Stimulated activated CD4-positive, alpha-beta T cell treated with anti-CD3 and anti-CD28 coated beads, Interleukin-4, amount 100 ng/mL, for 1 hour (primary cell): Measurements from ENCODE around the gene KLHL3.
"Not testable (repeated sequence)": the region's sequence is repeated elsewhere in the genome, so short reads cannot be mapped to it uniquely, and the experiment has no call there.

Source experiments
- DNase-seq: peaks from one replicate; pipeline ENCODE4 v3.0.0-alpha.2; 2020

Gene KLHL3, protein sequence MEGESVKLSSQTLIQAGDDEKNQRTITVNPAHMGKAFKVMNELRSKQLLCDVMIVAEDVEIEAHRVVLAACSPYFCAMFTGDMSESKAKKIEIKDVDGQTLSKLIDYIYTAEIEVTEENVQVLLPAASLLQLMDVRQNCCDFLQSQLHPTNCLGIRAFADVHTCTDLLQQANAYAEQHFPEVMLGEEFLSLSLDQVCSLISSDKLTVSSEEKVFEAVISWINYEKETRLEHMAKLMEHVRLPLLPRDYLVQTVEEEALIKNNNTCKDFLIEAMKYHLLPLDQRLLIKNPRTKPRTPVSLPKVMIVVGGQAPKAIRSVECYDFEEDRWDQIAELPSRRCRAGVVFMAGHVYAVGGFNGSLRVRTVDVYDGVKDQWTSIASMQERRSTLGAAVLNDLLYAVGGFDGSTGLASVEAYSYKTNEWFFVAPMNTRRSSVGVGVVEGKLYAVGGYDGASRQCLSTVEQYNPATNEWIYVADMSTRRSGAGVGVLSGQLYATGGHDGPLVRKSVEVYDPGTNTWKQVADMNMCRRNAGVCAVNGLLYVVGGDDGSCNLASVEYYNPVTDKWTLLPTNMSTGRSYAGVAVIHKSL

DNA sequence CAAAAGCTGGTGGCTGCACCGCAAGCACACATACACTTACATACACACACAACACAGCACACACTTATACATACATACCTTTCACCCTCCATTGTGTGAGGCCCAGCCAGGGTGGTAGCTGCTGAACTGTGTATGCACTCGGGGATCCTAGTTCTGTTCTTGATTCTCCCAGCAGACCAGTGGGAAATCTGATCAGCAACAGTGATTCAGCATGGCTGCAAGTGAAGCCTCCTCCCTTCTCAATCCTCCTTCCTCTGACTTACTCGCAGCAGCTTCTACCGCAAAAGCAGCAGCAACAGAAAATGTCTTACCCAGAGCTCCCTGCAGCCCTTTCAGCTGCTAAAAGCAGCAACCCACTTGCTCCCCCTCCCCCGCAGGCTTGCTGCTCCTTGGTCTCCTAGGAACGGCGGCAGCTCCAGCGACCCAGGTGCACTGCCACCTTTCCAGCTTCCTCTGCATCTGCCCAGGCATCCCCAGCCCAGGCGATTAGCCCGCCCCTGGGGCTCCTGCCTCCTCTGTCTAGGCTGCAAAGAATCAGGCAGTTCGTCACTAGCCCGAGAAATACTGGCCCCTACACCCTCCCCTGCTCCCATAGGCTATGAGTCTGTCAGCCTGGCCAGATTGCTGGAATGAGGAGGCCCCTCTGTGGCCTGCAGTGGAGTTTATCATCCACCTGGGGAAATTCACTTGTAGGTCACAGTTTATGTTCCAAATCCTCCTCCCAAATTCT lies at the start of gene KLHL3:
Gene KLHL3 (minus strand): TSS at position 535 of the 730 bp plus-strand sequence. CDS start 443 bp downstream, at position 92.
- DNase-seq = peak; percentile 36

DNA sequence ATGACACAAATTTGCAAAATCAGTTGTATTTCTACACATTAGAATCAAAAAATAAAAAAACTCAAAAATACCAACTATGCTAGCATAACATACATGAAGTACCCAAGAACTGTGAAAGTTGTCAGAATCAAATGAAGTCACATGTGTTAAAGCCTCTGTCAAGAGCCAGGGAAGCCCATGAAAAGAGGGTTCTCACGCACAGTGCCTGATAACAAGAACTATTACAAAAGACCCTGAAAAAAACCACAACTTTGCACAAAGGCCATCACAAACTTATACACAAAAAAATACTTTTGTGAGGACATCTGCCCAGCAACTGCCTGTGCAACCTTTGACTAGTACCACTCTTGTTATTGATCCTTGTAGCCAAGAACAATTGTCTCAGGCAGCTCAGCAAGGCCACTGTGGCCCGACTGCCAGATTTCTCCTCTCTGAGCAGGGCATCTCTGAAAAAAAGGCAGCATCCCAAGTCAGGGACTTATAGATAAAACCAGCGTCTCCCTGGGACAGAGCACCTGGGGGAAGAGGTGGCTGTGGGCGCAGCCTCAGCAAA lies 47.2 kb upstream of the KLHL3 start:
- no peak for DNase-seq

DNA sequence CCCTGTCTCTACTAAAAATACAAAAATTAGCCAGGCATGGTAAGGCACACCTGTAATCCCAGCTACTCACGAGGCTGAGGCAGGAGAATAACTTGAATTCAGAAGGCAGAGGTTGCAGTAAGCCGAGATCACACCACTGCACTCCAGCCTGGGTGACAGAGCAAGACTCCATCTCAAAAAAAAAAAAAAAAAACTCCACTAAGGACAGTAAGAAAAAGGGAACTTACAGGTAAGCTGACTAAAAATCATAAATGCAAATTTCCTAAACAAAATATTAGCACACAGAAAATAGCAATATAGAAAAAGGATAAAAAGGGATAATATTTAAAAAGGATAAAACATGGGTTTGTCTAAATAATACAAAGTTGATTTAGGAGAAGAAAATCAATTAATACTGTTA lies 46.2 kb upstream of the KLHL3 start:
- no peak for DNase-seq

- no peak for DNase-seq
Measured at GRCh38 chr5:137778772-137779564, 43.1 kb upstream of the KLHL3 start.

- DNase-seq = not testable (repeated sequence)
Measured at GRCh38 chr5:137767937-137768336, 32.0 kb upstream of the KLHL3 start.

GRCh38 chr5:137761566-137761965 lies 25.7 kb upstream of the KLHL3 start:
- DNase-seq = no peak

- DNase-seq = no peak
Measured at GRCh38 chr5:137760719-137761516, 25.0 kb upstream of the KLHL3 start.

GRCh38 chr5:137760294-137760693 lies 24.4 kb upstream of the KLHL3 start:
- no peak for DNase-seq

DNA sequence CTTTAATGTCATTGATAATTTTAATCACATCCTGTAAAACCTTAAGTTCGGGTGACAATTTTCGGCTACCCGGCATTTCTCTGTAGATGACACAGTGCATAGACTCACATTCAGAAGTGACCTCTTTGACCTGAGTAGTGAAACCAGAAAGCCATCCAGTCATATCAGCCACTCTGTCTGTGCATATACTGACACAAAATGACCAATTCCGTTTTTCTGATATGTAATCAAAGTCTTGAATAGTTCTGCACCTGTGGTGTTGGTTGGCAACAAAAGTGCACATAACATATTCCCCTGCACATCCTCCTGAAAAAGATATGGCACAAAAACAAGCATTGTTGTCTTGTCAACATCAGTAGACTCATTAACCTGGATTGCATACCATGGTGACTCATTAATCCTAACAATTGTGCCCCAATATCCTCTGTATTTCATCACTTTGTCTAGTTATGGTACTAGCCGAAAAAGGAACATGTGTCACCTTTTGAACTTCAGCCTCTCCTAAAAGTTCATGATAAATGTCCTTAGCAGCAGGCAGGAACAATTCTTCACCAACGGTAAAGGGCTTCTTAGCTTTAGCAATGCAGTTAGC lies 22.9 kb upstream of the KLHL3 start:
- DNase-seq = no peak

- no peak for DNase-seq
Measured at GRCh38 chr5:137758121-137758520, 22.2 kb upstream of the KLHL3 start.

GRCh38 chr5:137757634-137758033 lies 21.7 kb upstream of the KLHL3 start:
- no peak for DNase-seq

GRCh38 chr5:137754961-137755762 lies 19.3 kb upstream of the KLHL3 start:
- DNase-seq = no peak

DNA sequence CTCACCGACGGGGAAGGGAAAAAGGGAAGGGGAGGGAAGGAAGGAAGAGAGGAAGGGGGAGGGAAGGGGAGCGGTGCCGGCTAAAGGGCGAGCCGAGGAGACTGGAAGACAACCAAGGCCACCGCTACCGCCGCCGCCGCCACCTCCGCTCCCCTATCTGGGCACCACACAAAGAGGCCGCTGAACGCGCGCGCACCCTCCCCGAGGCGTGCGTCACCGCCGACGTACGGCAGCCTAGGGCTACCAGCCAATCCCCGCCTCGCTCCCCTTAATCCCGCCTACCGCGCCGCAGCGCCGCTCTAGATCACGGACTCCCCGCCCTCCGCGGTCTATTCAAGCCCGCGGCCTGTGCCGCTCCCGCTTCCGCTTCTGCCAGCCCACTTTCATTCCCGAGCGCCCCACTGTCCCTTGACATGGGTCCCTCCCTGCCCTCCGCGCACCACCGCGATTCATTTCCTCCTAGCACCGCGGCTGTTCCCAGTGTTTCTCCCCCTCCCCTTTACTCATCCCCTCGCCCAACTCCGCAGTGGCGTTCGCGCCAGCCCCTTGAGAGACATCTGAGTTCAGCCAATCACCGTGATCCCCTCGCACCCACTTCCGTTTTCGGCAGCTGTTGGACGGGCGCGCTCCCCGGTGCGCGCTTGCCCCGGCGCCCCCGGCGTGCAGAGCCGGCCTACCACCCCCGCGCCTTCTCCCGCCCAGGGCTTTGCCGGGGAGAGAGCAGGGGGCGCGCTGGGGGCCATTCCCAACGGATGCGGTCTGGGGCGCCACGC lies 18.5 kb upstream of the KLHL3 start, which contains the start of gene HNRNPA0:
Gene HNRNPA0 (minus strand): TSS at position 176 of the 773 bp plus-strand sequence. CDS start 297 bp downstream, outside the sequence.
- DNase-seq = peak; percentile 97

- DNase-seq = no peak
Measured at GRCh38 chr5:137753691-137754187, 17.9 kb upstream of the KLHL3 start.

- DNase-seq = peak; percentile 55
Measured at GRCh38 chr5:137752905-137753690, 17.2 kb upstream of the KLHL3 start.

GRCh38 chr5:137751869-137752491 lies 16.1 kb upstream of the KLHL3 start:
- no peak for DNase-seq

GRCh38 chr5:137750436-137750835 lies 14.5 kb upstream of the KLHL3 start:
- DNase-seq = no peak

DNA sequence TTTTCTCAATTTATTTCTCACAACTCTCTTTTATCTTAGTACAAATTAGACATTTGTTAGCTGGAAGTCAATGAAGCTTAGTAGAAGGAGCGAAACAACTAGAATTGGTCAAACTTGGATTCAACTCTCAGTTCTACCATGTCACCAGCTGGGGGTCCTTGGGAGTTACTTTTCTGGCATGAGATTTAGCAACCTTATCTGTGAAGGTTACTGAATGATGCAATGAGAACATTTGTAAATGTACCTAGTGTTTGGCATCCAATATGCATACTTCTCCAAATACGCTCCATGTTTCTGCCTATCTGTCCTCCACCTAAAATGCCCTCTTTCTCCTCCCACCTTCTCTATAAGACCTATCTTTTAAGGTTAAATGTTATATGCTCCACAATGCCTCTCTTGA lies 12.0 kb upstream of the KLHL3 start:
- DNase-seq = no peak
